GM18498 (cell line): Measurements from ENCODE around the gene FBXW5.

ENCODE experiments used
- ATAC-seq: cut with Tn5 transposase; IDR thresholded peaks from one replicate; pipeline ENCODE4 v1.9.1; 2021; ENCODE audit warnings: mild to moderate bottlenecking, moderate library complexity; ENCODE audit not compliant: unreplicated experiment

The FBXW5 gene

DNA sequence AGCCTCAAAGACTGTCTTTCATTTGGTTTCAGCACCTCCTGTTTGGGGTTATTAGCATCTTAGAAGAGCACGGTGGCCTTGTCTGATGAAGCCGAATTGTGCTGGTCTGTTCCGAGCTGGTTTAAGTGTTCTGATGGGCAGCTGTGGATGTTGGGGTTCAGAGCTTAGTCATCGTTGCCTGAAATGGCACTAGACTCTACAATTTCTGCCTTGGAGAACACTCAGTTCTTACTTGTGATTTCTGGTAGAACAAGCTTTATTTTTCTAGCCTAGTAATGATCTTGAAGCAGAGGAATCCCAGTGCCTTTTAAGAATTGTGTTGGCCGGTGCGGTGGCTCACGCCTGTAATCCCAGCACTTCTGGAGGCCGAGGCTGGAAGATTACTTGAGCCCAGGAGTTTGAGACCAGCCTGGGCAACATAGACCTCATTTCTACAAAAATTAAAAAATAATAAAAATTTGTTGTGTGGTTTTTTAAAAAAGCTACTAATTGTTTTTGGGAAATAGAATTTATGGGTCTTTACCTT, 7.8 kb downstream of the FBXW5 start:
- no peak for ATAC-seq

DNA sequence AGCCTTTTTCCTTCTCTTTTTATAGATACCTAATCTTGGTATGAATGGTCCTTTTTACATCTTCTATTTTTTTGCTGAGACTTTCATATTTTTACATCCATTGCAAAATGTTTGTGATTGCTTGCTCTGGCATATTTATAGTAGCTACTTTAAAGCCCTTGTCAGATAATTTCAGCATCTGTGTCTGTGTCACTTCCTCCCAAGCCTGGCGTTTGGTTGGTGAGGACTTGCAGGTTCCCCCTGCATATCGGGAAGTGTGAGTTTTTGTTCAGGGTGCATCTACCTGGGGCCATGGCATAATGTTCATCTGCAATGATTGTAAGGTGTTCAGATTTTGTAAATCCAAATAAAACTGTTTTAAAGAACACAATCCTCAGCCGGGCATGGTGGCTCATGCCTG, 8.9 kb downstream of the FBXW5 start:
- ATAC-seq: no peak

DNA sequence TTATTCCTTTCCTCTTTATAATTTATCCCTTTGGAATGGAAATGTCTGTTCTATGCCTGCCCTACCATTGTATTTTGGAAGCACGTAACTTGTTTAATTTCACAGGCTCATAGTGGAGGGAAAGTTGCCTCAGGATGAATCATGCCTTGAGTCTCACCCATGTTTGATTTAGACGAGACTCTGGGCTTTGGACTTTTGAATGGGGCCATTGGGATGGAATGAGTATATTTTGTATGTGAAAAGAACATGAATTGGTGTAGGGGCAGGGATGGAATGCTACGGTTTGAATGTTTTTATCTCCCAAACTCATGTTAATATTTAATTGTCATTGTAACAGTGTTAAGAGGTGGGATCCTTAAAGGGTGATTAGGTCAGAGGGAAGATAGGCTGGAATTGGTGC, 10.3 kb downstream of the FBXW5 start:
- ATAC-seq: no peak

DNA sequence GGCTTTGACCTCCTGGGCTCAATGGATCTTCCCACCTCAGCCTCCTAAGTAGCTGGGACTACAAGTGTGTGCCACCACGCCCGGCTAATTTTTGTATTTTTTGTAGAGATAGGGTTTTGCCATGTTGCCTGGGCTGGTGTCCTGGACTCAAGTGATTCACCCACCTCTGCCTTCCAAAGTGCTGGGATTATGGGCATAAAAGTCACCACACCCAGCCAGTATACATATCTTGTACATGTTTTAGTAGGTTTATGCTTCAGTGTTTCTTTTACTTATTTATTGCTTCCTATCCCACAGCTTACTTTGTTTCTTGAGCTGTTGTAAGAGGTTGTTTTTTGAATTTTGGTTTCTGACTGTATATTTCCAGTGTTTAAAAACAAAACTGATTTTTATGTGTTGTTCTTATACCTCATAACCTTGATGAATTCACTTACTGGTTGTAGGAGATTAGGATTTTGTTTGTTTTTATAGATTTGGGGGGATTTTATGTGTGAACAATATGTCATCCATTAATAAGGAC, 12.9 kb downstream of the FBXW5 start:
- no peak for ATAC-seq

DNA sequence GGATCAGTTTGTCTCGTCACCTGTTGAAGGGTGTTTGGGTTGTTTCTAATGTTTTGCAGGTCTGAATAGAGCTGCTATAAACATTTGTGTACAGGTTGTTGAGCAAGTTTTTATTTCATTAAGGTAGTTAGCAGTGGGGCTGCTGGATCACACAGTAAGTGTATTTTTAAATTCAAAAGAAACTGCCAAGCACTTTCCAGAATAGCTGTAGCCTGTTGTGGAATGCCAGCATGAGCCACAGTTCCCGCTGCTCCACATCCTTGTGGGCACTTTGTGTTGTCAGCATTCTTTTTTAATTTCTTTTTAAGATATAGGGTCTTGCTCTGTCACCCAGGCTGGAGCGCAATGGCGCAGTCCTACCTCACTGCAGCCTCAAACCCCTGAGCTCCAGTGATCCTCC, 14.5 kb downstream of the FBXW5 start:
- ATAC-seq: no peak

DNA sequence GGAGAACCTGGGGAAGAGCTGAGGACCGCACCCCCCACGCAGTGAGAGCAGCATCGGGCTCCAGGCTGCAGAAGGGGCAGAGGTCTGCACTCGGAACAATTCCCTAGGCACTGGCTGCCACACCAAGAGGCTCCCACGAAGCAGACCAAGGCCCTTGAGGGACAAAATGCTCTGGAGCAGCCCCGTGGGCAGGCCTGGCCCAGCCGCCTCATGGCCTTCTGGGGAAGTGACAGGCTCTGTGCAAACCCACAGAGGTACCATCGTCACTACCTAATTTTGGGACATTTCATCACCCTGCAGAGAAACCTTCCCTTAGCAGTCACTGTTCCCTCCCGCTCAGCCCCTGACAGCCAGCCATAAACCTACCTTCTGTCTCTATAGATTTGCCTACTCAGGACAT, 15.9 kb downstream of the FBXW5 start:
- no peak for ATAC-seq

DNA sequence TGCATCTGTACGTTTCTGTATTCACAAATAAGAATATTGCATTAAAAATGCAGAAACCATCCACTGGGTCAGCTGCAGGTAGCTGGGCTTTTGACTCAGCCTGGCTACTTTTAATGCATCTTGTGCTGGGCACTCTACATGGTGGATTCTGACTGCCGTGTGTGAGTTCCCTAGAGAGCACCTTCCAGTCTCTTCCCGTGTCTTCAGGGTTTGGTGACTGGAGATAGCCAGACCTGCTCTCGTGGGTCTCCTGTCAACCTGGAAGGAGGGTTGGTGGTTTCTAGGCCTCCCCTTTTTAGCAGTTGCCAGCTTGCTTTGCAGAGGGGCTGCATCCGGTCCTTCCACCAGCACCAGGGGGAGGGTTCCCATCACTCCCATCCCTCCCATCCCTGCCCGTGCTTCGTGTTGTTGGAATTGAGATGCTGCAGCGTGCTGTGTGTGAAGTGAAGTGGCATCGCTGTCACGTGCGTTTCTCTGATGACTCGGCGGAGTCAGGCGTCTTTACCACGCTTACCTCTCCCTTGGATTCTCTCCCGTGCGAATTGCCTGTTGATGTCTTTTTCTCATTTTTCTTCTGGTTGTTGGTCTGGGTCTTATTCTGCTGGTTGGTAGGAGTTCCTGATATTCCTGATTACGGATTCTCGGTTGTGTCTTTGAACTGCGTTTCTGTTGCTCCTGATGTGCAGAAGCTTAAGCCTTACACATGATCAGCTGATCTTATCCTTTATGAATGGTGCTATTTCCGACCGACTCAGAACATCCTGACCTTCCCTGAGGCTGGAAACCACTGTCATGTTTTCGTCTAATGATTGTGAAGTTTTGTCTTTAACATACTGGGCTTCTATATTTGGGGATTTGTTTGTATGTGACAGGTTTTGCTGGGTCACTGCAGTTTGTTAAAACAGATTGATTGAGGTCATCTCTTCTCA, 16.9 kb downstream of the FBXW5 start:
- no peak for ATAC-seq

DNA sequence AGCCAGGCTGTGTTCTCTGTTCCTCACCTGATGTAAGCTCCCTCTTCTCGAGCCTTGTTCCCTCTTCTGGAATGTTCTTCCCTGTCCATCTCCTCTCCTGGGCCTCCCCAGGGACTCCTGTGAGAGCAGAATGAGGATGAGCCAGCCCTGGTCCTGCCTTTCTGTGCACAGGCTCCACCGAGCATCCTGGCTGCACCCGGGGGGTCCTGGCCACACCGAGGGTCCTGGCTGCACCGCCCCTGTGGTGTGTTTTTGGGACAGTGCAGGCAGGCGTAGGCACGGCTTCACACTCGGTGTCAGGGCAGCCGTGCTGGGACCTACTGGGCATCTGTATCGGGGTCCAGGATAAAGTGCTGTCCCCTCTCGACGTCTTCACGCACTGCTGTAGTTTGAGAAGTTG, 17.8 kb downstream of the FBXW5 start:
- ATAC-seq: no peak

DNA sequence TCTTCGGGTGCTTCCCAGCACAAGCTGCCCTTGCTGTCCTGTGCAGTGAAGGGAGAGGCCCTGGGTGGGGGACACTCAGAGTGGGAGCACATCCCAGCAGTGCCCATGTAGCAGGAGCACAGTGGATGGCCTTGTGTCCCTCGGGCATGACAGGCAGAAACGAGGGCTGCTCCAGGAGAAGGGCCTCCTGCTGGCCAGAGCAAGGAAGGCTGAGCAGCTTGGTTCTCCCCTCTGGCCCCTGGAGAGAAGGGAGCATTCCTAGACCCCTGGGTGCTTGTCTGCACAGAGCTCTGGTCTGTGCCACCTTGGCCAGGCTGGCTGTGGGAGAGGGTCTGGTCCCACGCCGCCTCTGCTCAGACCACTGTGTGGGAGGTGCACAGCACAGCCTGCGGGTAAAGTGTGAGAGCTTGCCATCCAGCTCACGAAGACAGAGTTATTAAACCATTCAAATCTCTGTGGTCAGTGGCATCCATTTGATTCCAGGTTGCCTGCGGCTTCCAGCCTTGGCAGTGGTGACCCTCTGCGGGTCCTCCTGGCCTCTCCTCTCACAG, 18.3 kb downstream of the FBXW5 start:
- ATAC-seq: no peak

DNA sequence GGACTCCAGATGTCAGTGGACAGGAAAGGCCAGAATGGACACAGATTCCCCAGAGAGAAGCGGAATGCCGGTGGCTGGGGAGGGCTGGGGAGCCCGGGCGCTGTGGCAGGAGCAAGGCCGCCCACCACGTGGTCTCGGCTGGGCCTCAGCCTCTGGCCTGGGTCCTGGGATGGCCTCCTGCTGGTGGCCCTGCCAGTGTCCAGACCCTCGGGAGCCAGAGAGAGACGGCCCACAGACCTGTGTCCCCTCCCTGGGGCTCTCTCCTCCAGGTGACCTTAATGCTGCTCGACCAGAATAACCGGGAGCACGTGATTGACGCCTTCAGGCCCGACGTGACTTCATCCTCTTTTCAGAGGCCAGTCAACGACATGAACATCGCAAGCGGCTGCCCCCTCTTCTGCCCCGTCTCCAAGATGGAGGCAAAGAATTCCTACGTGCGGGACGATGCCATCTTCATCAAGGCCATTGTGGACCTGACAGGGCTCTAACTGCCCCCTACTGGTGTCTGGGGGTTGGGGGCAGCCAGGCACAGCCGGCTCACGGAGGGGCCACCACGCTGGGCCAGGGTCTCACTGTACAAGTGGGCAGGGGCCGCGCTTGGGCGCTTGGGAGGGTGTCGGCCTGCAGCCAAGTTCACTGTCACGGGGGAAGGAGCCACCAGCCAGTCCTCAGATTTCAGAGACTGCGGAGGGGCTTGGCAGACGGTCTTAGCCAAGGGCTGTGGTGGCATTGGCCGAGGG, 19.0 kb downstream of the FBXW5 start:
- no peak for ATAC-seq

DNA sequence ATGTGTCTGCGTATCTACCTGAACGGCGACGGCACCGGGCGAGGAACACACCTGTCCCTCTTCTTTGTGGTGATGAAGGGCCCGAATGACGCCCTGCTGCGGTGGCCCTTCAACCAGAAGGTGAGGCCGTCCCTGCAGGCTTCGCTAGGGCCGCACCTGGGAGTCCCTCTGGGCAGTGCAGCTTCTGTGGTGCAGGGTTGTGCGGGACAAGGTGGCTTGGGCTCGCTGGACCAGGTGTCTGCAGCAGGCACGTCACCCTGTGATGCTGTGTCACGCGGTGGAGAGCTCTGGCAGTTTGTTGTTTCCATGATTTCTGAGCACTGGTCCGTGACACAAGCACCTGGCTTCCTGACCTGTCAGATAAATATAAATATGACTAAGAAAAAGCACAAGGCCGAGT, 20.7 kb downstream of the FBXW5 start:
- no peak for ATAC-seq

DNA sequence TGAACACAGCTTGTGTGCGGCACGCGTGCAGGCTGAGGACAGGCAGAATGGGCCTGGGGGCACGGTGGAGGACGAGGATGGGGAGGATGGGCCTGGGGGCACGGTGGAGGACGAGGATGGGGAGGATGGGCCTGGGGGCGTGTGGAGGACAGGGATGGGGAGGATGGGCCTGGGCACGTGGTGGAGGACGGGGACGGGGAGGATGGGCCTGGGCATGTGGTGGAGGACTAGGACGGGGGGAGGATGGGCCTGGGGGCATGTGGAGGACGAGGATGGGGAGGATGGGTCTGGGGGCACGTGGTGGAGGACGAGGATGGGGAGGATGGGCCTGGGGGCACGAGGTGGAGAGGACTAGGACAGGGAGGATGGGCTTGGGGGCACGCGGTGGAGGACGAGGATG, 22.0 kb downstream of the FBXW5 start:
- no peak for ATAC-seq

DNA sequence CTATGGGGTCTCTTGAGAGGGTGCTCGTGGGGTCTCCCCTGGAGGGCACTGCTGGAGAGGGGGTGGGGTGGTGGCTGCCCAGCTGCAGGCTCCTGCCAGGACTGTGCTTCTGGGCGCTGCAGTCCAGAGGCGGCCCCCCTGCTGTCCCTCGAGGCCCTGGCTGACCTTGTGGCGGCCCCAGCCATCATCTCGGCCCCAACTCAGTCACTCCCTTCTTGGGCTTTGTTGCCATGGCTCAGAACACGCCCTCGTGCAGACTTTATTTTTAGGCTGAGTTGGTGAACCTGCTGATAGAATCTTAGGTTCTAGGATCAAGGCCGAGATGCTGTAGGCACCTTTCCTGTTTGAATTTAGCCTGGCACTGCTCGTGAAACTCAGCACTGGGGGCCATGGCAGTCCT, 22.8 kb downstream of the FBXW5 start:
- ATAC-seq: no peak

DNA sequence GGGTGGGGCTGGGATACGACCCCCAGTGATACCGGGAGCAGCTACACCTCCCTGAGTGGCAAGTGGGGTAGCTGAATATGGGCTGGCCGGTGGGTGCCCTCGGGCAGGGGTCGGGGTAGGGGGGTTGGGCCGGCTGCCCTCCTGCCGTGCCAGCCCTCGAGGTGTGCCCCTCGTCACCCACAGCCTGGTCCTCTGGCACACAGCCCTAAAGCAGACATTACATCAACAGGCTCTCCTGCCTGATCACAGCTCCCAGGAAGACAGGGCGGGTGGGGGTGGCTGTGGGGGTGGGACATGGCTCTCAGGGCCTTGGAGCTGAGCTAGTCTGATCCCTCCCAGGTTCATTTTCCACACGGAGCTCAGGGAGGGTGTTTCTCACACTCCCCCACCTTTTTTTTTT, 23.2 kb downstream of the FBXW5 start:
- ATAC-seq: no peak

DNA sequence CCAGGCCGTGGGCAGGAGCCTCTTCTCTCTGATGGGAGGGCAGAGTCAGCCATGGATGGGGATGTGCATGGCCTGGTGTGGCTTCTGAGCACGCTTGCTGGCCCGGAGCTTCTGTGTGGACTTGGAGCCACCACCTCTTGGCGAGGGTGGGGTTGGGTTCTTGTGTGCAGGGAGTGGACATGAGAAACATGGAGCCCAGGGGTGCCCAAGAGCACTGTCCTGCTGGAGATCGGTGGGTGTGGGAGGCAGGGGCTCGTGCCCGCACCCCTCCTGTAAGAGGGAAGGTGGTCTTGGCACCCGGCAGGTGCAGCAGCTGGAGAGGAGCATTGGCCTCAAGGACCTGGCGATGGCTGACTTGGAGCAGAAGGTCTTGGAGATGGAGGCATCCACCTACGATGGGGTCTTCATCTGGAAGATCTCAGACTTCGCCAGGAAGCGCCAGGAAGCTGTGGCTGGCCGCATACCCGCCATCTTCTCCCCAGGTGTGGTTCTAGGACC, 23.8 kb downstream of the FBXW5 start:
- no peak for ATAC-seq

DNA sequence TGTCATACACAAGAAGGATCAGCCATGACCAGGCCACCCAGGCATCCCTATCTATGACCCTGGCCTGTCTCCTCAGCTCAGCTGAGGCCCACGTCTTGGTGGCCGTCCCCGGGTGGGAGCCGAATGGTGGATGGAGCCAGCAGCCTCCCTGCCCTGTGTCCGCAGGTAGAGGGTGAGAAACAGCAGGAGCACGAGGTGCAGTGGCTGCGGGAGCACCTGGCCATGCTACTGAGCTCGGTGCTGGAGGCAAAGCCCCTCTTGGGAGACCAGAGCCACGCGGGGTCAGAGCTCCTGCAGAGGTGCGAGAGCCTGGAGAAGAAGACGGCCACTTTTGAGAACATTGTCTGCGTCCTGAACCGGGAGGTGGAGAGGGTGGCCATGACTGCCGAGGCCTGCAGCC, 24.5 kb downstream of the FBXW5 start:
- no peak for ATAC-seq

DNA sequence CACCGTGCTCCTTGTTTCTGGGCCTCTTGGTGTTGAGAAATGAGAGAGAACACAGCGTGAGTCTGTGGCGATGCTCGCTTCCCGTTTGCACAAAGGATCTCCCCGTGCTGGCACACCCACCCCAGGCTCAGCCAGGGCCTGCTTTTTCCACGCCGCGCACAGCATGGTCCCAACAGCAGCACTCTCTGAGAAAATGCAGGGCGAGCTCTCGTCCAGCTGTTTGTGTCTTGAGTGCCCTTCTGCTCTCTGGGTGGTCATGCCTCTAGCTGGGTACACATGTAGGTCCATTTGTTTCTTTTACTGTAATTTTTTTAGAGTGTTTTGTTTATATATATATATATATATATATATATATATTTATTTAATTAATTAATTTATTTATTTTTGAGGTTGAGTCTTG, 26.6 kb downstream of the FBXW5 start:
- ATAC-seq: no peak

DNA sequence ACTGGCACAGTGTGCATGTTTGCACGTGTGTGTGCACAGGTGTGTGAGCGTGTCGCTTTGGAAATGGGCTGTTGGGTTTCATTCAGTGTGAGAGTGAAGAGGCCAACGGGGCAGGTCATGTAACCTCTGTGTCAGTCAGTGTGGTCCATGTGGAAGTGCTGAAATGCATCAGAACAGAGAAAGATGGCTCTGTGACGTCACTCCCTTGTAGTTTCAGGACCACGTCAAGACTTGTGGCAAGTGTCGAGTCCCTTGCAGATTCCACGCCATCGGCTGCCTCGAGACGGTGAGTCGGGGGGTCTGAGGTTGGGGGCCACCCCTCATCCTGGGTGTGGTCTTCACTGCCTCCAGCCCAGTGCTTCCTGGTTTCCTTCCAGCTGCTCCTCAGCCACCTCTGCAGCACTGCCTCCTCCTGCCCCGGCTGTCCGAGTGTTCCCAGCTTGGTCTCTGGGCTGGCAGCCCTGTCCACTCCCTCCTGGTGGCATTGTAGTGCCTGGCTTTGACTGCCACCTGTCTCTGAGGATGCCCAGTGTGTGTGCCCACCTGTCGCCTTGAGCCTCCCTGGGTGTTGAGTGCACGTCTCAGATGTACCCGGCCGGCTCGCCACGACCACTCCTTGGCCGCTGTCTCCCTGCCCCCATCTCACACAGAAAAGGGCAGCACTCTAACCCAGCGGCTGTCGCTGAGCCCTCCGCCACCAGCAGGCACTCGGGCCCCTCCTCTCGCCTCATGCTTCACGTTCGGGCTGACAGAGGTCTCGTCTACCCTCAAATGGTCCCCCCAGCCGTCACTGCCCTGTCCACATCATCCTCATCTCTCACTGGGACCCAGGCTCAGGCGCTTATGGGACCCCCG, 28.0 kb downstream of the FBXW5 start:
- no peak for ATAC-seq

DNA sequence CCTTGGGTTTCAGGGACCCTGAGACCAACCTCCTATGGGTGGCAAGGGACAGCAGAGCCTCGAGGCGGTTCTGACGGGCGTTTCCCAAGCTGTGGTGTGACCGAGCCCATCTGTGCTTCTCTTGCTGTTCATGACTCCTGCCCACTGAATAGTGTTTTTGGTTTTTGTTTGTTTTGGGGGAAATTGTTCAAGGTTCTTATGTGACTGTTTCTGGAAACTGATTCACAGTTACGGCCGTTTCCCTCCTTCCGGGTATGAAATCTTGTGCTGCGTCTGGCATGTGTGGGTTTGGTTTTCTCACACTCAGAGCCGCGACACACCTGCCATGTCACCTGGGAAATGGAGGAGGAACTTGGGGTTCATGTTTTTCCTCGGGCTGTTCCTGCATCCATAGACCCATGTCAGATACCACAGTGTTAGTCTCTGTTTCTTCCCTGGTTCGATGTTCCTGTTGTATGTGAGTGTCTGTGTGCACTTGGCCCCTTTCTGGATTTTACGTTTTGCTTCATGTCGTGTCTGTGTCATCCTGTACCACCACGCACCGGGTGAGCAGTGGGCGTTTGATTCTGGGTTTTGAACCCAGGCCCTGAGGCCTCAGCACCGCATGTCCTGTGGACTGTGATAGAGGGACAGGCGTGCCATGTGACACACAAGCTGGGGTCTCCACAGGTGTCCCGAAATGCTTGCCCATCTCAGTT, 28.8 kb downstream of the FBXW5 start:
- no peak for ATAC-seq
